ENCODE data around the gene TEX2. TPM values are rescaled to one million over a fixed set of nuclear protein-coding genes. Genes with fewer than 3 reads are reported as not detected.

The TEX2 gene
- polyA plus RNA-seq, 1 donor (not counting 4 experiments of a cell fraction or from before 2014, with no cell fraction given) = 44.4 TPM

DNA sequence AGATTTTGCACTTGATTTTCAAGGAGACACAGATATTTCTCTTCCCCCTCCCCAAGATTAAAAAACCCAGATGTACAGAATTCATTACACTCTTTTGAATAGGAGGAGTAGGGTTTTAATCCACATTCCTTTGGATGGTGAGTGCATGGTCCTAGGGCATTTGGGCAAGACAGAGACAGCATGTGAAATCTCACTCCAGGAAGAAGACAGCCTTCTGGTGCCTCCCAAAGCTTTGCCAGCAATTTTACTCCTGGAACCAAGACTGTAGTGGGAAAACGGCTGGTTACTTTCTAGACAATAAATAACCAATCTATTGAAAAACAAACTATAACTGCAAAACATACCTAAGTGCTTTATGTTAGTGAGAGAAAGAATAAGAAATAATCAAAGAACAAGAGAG is 15.2 kb downstream of the TEX2 start:
- H3K27ac ChIP-seq (ENCODE audit: control insufficient read depth, insufficient read depth, low read length) = no peak overlapping the region
- no peaks in the 10 kb centered on the region for H4K20me1 ChIP-seq (ENCODE audit: control insufficient read depth, extremely low read depth, insufficient read depth, low read length)
- no peak overlapping the region for H3K4me2 ChIP-seq (ENCODE audit: control insufficient read depth, extremely low read depth, insufficient read depth, low read depth, low read length)
- dilution Hi-C loops (cut with MboI; ENCODE audit: extremely low pct_ligation_motif_present, low sequenced_read_pairs) = no loop called here
- no peak for TF ChIP-seq EZH2 (IDR thresholded peaks at IDR 0.05; ENCODE audit: low read length)
- TF ChIP-seq, protein P1, sequence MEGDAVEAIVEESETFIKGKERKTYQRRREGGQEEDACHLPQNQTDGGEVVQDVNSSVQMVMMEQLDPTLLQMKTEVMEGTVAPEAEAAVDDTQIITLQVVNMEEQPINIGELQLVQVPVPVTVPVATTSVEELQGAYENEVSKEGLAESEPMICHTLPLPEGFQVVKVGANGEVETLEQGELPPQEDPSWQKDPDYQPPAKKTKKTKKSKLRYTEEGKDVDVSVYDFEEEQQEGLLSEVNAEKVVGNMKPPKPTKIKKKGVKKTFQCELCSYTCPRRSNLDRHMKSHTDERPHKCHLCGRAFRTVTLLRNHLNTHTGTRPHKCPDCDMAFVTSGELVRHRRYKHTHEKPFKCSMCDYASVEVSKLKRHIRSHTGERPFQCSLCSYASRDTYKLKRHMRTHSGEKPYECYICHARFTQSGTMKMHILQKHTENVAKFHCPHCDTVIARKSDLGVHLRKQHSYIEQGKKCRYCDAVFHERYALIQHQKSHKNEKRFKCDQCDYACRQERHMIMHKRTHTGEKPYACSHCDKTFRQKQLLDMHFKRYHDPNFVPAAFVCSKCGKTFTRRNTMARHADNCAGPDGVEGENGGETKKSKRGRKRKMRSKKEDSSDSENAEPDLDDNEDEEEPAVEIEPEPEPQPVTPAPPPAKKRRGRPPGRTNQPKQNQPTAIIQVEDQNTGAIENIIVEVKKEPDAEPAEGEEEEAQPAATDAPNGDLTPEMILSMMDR (optimal IDR thresholded peaks at IDR 0.05 in 1 of 3, IDR thresholded peaks at IDR 0.05 in 1 of 3, conservative IDR thresholded peaks at IDR 0.05 in 1 of 3; ENCODE audit: extremely low read depth in 1 of 3, insufficient read depth in 2 of 3, low read length in 3 of 3) = no peak
- peaks cover 3 to 4% of the 10 kb centered on the region in 2 experiments for H3K36me3 ChIP-seq (ENCODE audit: control insufficient read depth in 2 of 2, extremely low read depth in 1 of 2, insufficient read depth in 2 of 2, low read length in 2 of 2)
- no peaks in the 10 kb centered on the region for H3K9me1 ChIP-seq (ENCODE audit: control insufficient read depth, extremely low read depth, insufficient read depth, low read length)
- peaks cover 20% of the 10 kb centered on the region for H3K4me1 ChIP-seq (ENCODE audit: control insufficient read depth, extremely low read depth, insufficient read depth, low read length)
- no peak overlapping the region for H3K9ac ChIP-seq (ENCODE audit: control insufficient read depth, extremely low read depth, insufficient read depth, low read length)
- DNase-seq (ENCODE audit: low read depth, low spot score) (no peak), FAIRE-seq (no peak)
- no peaks in the 10 kb centered on the region for H3K9me3 ChIP-seq (ENCODE audit: control insufficient read depth, low read depth, low read length)
- no peaks in the 10 kb centered on the region for H3K27me3 ChIP-seq (ENCODE audit: control insufficient read depth, extremely low read depth, insufficient read depth, low read length)
- H3K4me3 ChIP-seq (ENCODE audit: control insufficient read depth in 2 of 3, extremely low read depth in 1 of 3, insufficient read depth in 2 of 3, low read depth in 1 of 3, low read length in 3 of 3) = no peak overlapping the region
- no peak overlapping the region for H2AFZ ChIP-seq (ENCODE audit: control insufficient read depth, low read length)
- peaks cover 85% of the 10 kb centered on the region for H3K79me2 ChIP-seq (ENCODE audit: control insufficient read depth, insufficient read depth, low read length)

DNA sequence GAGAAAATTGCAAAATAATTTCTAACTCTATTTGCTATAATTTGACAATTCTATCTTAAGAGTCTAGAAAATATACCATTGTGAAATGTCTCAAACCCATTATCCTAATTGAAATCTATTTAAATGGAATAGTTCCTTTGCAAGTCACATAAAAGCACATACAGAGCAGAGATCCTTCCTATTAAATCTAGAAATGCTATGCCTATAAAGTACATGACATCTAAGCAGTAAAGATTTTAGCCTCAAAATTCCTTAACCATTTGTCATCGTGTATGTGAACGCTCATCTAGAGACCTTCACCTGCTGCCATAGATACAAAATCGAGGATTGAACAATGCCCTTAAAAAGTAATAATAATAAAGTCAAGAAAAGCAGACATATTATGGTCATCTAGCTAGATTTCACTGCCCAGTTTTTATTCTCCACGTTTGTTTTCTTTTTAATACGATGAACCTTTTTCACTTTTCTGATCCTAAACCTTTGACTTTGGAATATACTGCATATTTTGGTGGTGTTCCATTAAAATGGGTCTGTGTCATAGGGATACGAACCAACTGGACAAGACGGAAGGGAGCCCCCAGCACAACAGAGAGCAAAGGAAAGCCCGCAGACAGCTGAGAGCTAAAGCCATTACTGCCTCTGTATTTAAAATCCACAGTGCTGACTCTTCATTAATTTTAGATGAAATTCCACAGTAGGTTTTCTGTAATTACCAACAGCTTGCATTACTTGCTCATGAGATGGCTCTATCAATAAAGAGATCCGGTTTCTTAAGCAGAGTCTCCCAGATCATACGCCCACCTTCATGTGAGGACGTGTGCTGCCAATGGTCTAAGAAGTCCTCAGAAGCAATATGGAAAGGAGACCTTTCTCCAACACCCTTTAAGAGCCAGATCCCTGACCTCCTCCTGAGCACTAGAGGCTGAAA is 17.6 kb downstream of the TEX2 start:
- Histone ChIP-seq H3K9ac (ENCODE audit: control insufficient read depth, extremely low read depth, insufficient read depth, low read length) (no peak overlapping the region), H3K4me2 (ENCODE audit: control insufficient read depth, extremely low read depth, insufficient read depth, low read depth, low read length) (no peak overlapping the region), H3K27ac (ENCODE audit: control insufficient read depth, insufficient read depth, low read length) (no peak overlapping the region), H3K27me3 (ENCODE audit: control insufficient read depth, extremely low read depth, insufficient read depth, low read length) (no peaks in the 10 kb centered on the region), H3K4me1 (ENCODE audit: control insufficient read depth, extremely low read depth, insufficient read depth, low read length) (peaks cover 25% of the 10 kb centered on the region), H3K36me3 (ENCODE audit: control insufficient read depth in 2 of 2, extremely low read depth in 1 of 2, insufficient read depth in 2 of 2, low read length in 2 of 2) (peaks cover 3 to 4% of the 10 kb centered on the region in 2 experiments), H3K9me1 (ENCODE audit: control insufficient read depth, extremely low read depth, insufficient read depth, low read length) (peaks cover 2% of the 10 kb centered on the region), H3K79me2 (ENCODE audit: control insufficient read depth, insufficient read depth, low read length) (peaks cover 71% of the 10 kb centered on the region), H4K20me1 (ENCODE audit: control insufficient read depth, extremely low read depth, insufficient read depth, low read length) (no peaks in the 10 kb centered on the region), H3K9me3 (ENCODE audit: control insufficient read depth, low read depth, low read length) (no peaks in the 10 kb centered on the region), H2AFZ (ENCODE audit: control insufficient read depth, low read length) (no peak overlapping the region), H3K4me3 (ENCODE audit: control insufficient read depth in 2 of 3, extremely low read depth in 1 of 3, insufficient read depth in 2 of 3, low read depth in 1 of 3, low read length in 3 of 3) (no peak overlapping the region)
- FAIRE-seq (no peak), DNase-seq (ENCODE audit: low read depth, low spot score) (no peak)
- dilution Hi-C loops (cut with MboI; ENCODE audit: extremely low pct_ligation_motif_present, low sequenced_read_pairs) = no loop called here
- TF ChIP-seq EZH2 (IDR thresholded peaks at IDR 0.05; ENCODE audit: low read length) = no peak
- TF ChIP-seq, protein P1 (optimal IDR thresholded peaks at IDR 0.05 in 1 of 3, IDR thresholded peaks at IDR 0.05 in 1 of 3, conservative IDR thresholded peaks at IDR 0.05 in 1 of 3; ENCODE audit: extremely low read depth in 1 of 3, insufficient read depth in 2 of 3, low read length in 3 of 3) = no peak

Measured in keratinocyte (primary cell).